Body of pancreas (tissue), 4 donors: ENCODE data around the gene DNAH2. TPM values are rescaled to one million over a fixed set of nuclear protein-coding genes. Genes with fewer than 3 reads are reported as not detected.

Source experiments
- ATAC-seq: fragments of 150-250 bp; one replicate; pipeline ENCODE4 v1.9.1; 2016
- DNase-seq, 4 donors: peaks; one replicate each; pipeline ENCODE4 v3.0.0-alpha.2; 2019
- H3K27ac ChIP-seq, 4 donors: fragments of 200-600 bp; sonication (generic); 1 replicate in 3 of 4; 2 replicates in 1 of 4; pipeline versions ENCODE4 v1.5.1 to v1.6.1; 2016 to 2019; ENCODE audit warnings: mild to moderate bottlenecking in 1 of 4, mixed read lengths in 1 of 4, moderate library complexity in 1 of 4
- H3K27me3 ChIP-seq, 2 donors: fragments of 200-600 bp; sonication (generic); one replicate each; pipeline ENCODE4 v1.6.0; 2016; ENCODE audit warnings: mild to moderate bottlenecking in 1 of 2
- H3K36me3 ChIP-seq, 2 donors: fragments of 200-600 bp; sonication (generic); replicated peaks in 1 of 2; 2 replicates each; pipeline ENCODE4 v1.5.1; 2016; ENCODE audit warnings: low read depth in 2 of 2; ENCODE audit not compliant: insufficient read depth in 1 of 2
- H3K4me1 ChIP-seq: fragments of 200-600 bp; sonication (generic); one replicate; pipeline ENCODE4 v1.6.0; 2016
- H3K4me3 ChIP-seq, 2 donors: fragments of 200-600 bp; sonication (generic); 1 replicate in 1 of 2; 2 replicates in 1 of 2; pipeline ENCODE4 v1.5.1; 2016 to 2019
- H3K9me3 ChIP-seq, 3 donors: fragments of 200-600 bp; sonication (generic); 1 replicate in 2 of 3; 2 replicates in 1 of 3; pipeline ENCODE4 v1.5.1; 2016
- CTCF ChIP-seq, 7 experiments: fragments of 450-650 bp in 4 of 7; fragments of 200-600 bp in 3 of 7; sonication (generic) in 3 of 7; IDR thresholded peaks; one replicate each; pipeline ENCODE4 v1.5.1; 2016 to 2019; ENCODE audit warnings: antibody characterized with exemption in 7 of 7
- POLR2A ChIP-seq, 3 donors: fragments of 450-650 bp; IDR thresholded peaks; one replicate each; pipeline ENCODE4 v1.6.1; 2016; ENCODE audit warnings: antibody characterized with exemption in 3 of 3, mild to moderate bottlenecking in 2 of 3
- WGBS, 2 donors: methylation state at CpG; one replicate each; pipeline ENCODE4 v1.1.5; 2017; 5-methylcytosine and 5-hydroxymethylcytosine counted together
- intact Hi-C: fragments of 100-400 bp; cut with DNase I; formaldehyde crosslinking; loops from one replicate; pipeline ENCODE4 v1.15.1; 2023
- total RNA-seq, 2 donors: library from RNA; depleted of rRNA; stranded (reverse); fragments of >200 nt; gene quantifications; one replicate each; pipeline ENCODE4 v1.1.0, GENCODE V29; 2016

The DNAH2 gene
- total RNA-seq, 2 donors from 2014 or later, result 0.26 to 0.66 TPM

- H3K4me3 ChIP-seq, result no peak overlapping the region
- no peak overlapping the region for H3K27ac ChIP-seq
- no peaks in the 10 kb centered on the region for H3K4me1 ChIP-seq
- ATAC-seq (no peak), DNase-seq (no peak)
- TF ChIP-seq POLR2A (IDR thresholded peaks at IDR 0.05) (no peak), CTCF (IDR thresholded peaks at IDR 0.05) (no peak)
- peaks cover 0 to 7% (median 0%) of the 10 kb centered on the region in 3 donors for H3K9me3 ChIP-seq
- WGBS, 2 donors, result 67 to 89% methylated on average over 1 to 5 of the region's 5 CpGs
- H3K27me3 ChIP-seq, result no peaks in the 10 kb centered on the region
- intact Hi-C loops, result no loop called here
- H3K36me3 ChIP-seq, result peaks cover 20 to 25% of the 10 kb centered on the region in 2 donors
These were observed 41.0 kb upstream of the DNAH2 start for GRCh38 chr17:7676533-7676932.

GRCh38 chr17:7677388-7678067, 40.0 kb upstream of the DNAH2 start:
- 78 to 86% methylated on average over 10 of the region's 10 CpGs for WGBS, 2 donors
- intact Hi-C loops, result no loop called here
- DNase-seq, result no peak
- no peak overlapping the region for H3K27ac ChIP-seq
- no peaks in the 10 kb centered on the region for H3K27me3 ChIP-seq
- H3K4me1 ChIP-seq, result no peaks in the 10 kb centered on the region
- no peak overlapping the region for H3K4me3 ChIP-seq
- no peak for ATAC-seq
- H3K9me3 ChIP-seq, result peaks cover 0 to 7% (median 0%) of the 10 kb centered on the region in 3 donors
- peaks cover 18 to 20% of the 10 kb centered on the region in 2 donors for H3K36me3 ChIP-seq
- no peak for TF ChIP-seq POLR2A (IDR thresholded peaks at IDR 0.05)
- no peak for TF ChIP-seq CTCF (IDR thresholded peaks at IDR 0.05)

- peak overlapping the region in 1 of 2 donors; percentile 66 for H3K4me3 ChIP-seq
- H3K27ac ChIP-seq, result peak overlapping the region; percentile 94 to 97 (median 96)
- ATAC-seq, result no peak
- no peaks in the 10 kb centered on the region for H3K36me3 ChIP-seq
- 41 to 42% methylated on average over 15 of the region's 15 CpGs for WGBS, 2 donors
- intact Hi-C loops, result no loop called here
- TF ChIP-seq POLR2A (IDR thresholded peaks at IDR 0.05) (no peak), CTCF (IDR thresholded peaks at IDR 0.05) (no peak)
- H3K9me3 ChIP-seq, result no peaks in the 10 kb centered on the region
- no peaks in the 10 kb centered on the region for H3K27me3 ChIP-seq
- peaks cover 32% of the 10 kb centered on the region for H3K4me1 ChIP-seq
- no peak for DNase-seq
These were observed 32.6 kb upstream of the DNAH2 start for GRCh38 chr17:7684851-7685532.

- 1 to 2% methylated on average over 39 to 44 of the region's 44 CpGs for WGBS, 2 donors
- no peaks in the 10 kb centered on the region for H3K9me3 ChIP-seq
- no peaks in the 10 kb centered on the region for H3K36me3 ChIP-seq
- peak overlapping the region in 1 of 2 donors; percentile 66 for H3K4me3 ChIP-seq
- peaks cover 32% of the 10 kb centered on the region for H3K4me1 ChIP-seq
- no peaks in the 10 kb centered on the region for H3K27me3 ChIP-seq
- ATAC-seq (peak; percentile 76), DNase-seq (peak; percentile 92 to 94 (median 93))
- peak overlapping the region; percentile 94 to 97 (median 96) for H3K27ac ChIP-seq
- TF ChIP-seq POLR2A (IDR thresholded peaks at IDR 0.05) (peak; percentile 15 to 57 (median 55)), CTCF (IDR thresholded peaks at IDR 0.05) (no peak)
- intact Hi-C loops, result no loop called here
These were observed 31.9 kb upstream of the DNAH2 start for GRCh38 chr17:7685533-7686221.
